ENCODE data around the gene RASGRP3.

- no peak for TF ChIP-seq HNF4A (CRISPR knock-in tag; IDR thresholded peaks at IDR 0.05)
- no peak for TF ChIP-seq ONECUT2 (CRISPR knock-in tag; IDR thresholded peaks at IDR 0.05)
- TF ChIP-seq ZMYM3 (CRISPR knock-in tag; IDR thresholded peaks at IDR 0.05) = no peak
- no peak for TF ChIP-seq DBP (CRISPR knock-in tag; IDR thresholded peaks at IDR 0.05; ENCODE audit: not compliant biosample characterization)
- TF ChIP-seq SETDB1 (CRISPR knock-in tag; IDR thresholded peaks at IDR 0.05; ENCODE audit: borderline replicate concordance) = no peak
Measured at GRCh38 chr2:33550206-33550605, 73.8 kb downstream of the RASGRP3 start.
